ENCODE data around the gene ADGRA3.

Gene ADGRA3

GRCh38 chr4:22363787-22364186, 152.1 kb downstream of the ADGRA3 start:
- no peak for DNase-seq (ENCODE audit: low read depth, low spot score)

- no peak for DNase-seq (ENCODE audit: low read depth, low spot score)
Observed at GRCh38 chr4:22363036-22363435, 152.8 kb downstream of the ADGRA3 start.

- no peak for DNase-seq (ENCODE audit: low read depth, low spot score)
Observed at GRCh38 chr4:22356987-22357596, 158.8 kb downstream of the ADGRA3 start.

- DNase-seq (ENCODE audit: low read depth, low spot score) = no peak
Observed at GRCh38 chr4:22348410-22348809, 167.5 kb downstream of the ADGRA3 start.

- no peak for DNase-seq (ENCODE audit: low read depth, low spot score)
Observed at GRCh38 chr4:22345678-22346077, 170.2 kb downstream of the ADGRA3 start.

- no peak for DNase-seq (ENCODE audit: low read depth, low spot score)
Observed at GRCh38 chr4:22345055-22345454, 170.8 kb downstream of the ADGRA3 start.

- DNase-seq (ENCODE audit: low read depth, low spot score) = no peak
Observed at GRCh38 chr4:22343606-22344005, 172.3 kb downstream of the ADGRA3 start.

- DNase-seq (ENCODE audit: low read depth, low spot score) = no peak
Observed at GRCh38 chr4:22339491-22339890, 176.4 kb downstream of the ADGRA3 start.

- DNase-seq (ENCODE audit: low read depth, low spot score) = no peak
Observed at GRCh38 chr4:22338796-22339195, 177.1 kb downstream of the ADGRA3 start.

Data from iPS DF 19.7 (cell line).